Panc1 (cell line): Measurements from ENCODE around the gene CACNA1E. TPM values are rescaled to one million over a fixed set of nuclear protein-coding genes. Genes with fewer than 3 reads are reported as not detected.

Experiments
- ATAC-seq: fragments of 200-7000 bp; cut with Tn5 transposase; 2 replicates; pipeline ENCODE4 v1.9.1; 2020; ENCODE audit warnings: mild to moderate bottlenecking, moderate library complexity
- BruUV-seq: library from RNA; stranded (reverse); fragments of 400-500 nt; replicated peaks from 2 replicates; lab custom pipeline; 2021; lab: Mats Ljungman, UMichigan
- CTCF ChIA-PET: fragments of 300-600 bp; sonication (Branson Sonifier 250); formaldehyde crosslinking; loops from one replicate; lab custom pipeline; 2022; ENCODE audit warnings: antibody characterized with exemption; lab: Charles Lee
- POLR2A ChIA-PET: fragments of 300-600 bp; sonication (Branson Sonifier 250); formaldehyde crosslinking; loops from one replicate; lab custom pipeline; 2022; ENCODE audit warnings: antibody characterized with exemption; lab: Charles Lee
- DNase-seq: peaks from one replicate; pipeline ENCODE4 v3.0.0-alpha.2; 2010; ENCODE audit warnings: low read depth, low spot score
- H3K27ac ChIP-seq: 2 replicates; pipeline ENCODE4 v1.5.1; 2011; ENCODE audit warnings: mild to moderate bottlenecking, low read length, inconsistent platforms
- H3K27me3 ChIP-seq: fragments of 200-500 bp; sonication (Bioruptor generic); 2 replicates; pipeline ENCODE4 v1.6.0; 2014; ENCODE audit warnings: low read length, inconsistent platforms; ENCODE audit not compliant: control insufficient read depth, insufficient read depth
- H3K36me3 ChIP-seq: fragments of 200-500 bp; sonication (Bioruptor generic); 2 replicates; pipeline ENCODE4 v1.5.1; 2014; ENCODE audit warnings: inconsistent platforms, mild to moderate bottlenecking, low read length, moderate library complexity; ENCODE audit not compliant: control insufficient read depth, insufficient read depth
- H3K4me1 ChIP-seq: 2 replicates; pipeline ENCODE4 v1.5.1; 2011; ENCODE audit warnings: inconsistent platforms, mild to moderate bottlenecking, low read length, moderate library complexity; ENCODE audit not compliant: control insufficient read depth, insufficient read depth
- H3K4me3 ChIP-seq, 2 experiments: 2 replicates each; pipeline ENCODE4 v1.5.1; 2011 to 2012; ENCODE audit warnings: low read depth in 2 of 2, low read length in 2 of 2, mild to moderate bottlenecking in 2 of 2, inconsistent platforms in 1 of 2, moderate library complexity in 1 of 2
- H3K9me3 ChIP-seq: fragments of 200-500 bp; sonication (Bioruptor generic); 2 replicates; pipeline ENCODE4 v1.5.1; 2014; ENCODE audit warnings: low read depth, mild to moderate bottlenecking, inconsistent platforms, low read length, moderate library complexity; ENCODE audit not compliant: control insufficient read depth, insufficient read depth
- CTCF ChIP-seq: fragments of 450-650 bp; IDR thresholded peaks from 2 replicates; pipeline ENCODE4 v1.5.1; 2017; ENCODE audit warnings: mild to moderate bottlenecking
- POLR2AphosphoS5 ChIP-seq: IDR thresholded peaks from 2 replicates; pipeline ENCODE4 v1.6.1; 2012; ENCODE audit warnings: mild to moderate bottlenecking, low read depth, low read length, moderate library complexity
- REST ChIP-seq, 2 experiments: IDR thresholded peaks; 2 replicates each; pipeline ENCODE4 v1.6.1; 2011 to 2012; ENCODE audit warnings: low read depth in 2 of 2, control low read depth in 1 of 2, low read length in 1 of 2, mild to moderate bottlenecking in 1 of 2, moderate library complexity in 1 of 2; ENCODE audit not compliant: insufficient read depth in 1 of 2
- SIN3A ChIP-seq: IDR thresholded peaks from 2 replicates; pipeline ENCODE4 v1.6.1; 2012; ENCODE audit warnings: low read depth, mild to moderate bottlenecking, low read length, moderate library complexity, borderline replicate concordance; ENCODE audit not compliant: insufficient read depth
- TCF7L2 ChIP-seq: IDR thresholded peaks from 2 replicates; pipeline ENCODE4 v1.6.1; 2011; ENCODE audit warnings: mild to moderate bottlenecking, low read depth, low read length, inconsistent platforms
- in situ Hi-C: cut with HindIII; loops from 2 replicates; pipeline ENCODE4 v1.10.0; 2016; ENCODE audit warnings: low sequenced_read_pairs, low pct_unique_long_range_greater_than_20kb
- intact Hi-C: fragments of 100-400 bp; cut with micrococcal nuclease; formaldehyde crosslinking; loops from one replicate; pipeline ENCODE4 v1.10.0; 2022; ENCODE audit not compliant: unreplicated experiment
- total RNA-seq: library from RNA; stranded (reverse); gene quantifications from one replicate; pipeline ENCODE4 v1.2.1, GENCODE V29; 2021; ENCODE audit not compliant: unreplicated experiment

Gene CACNA1E
- total RNA-seq, 1 experiment from 2014 or later: not detected

- no peak for ATAC-seq
- BruUV-seq: no TSS peak
- TF ChIP-seq CTCF (no peak), SIN3A (no peak), POLR2AphosphoS5 (no peak), TCF7L2 (no peak), REST (IDR thresholded peaks at IDR 0.05; ENCODE audit: insufficient read depth in 1 of 2, low read depth in 2 of 2, low read length in 1 of 2) (no peak)
Observed at GRCh38 chr1:181794332-181794731, 311.0 kb downstream of the CACNA1E start.

GRCh38 chr1:181798191-181798926, 315.0 kb downstream of the CACNA1E start:
- CTCF ChIA-PET: interaction anchor here (0.5 kb wide), 1 partner anchor 17 kb away, joined by 7 read pairs; no protein-coding TSS in a partner anchor
- DNase-seq: no peak
- Histone ChIP-seq H3K4me1 (no peaks in the 10 kb centered on the region), H3K4me3 (no peak overlapping the region), H3K9me3 (no peaks in the 10 kb centered on the region), H3K27me3 (no peaks in the 10 kb centered on the region; the same call in 1 of the 2 replicates), H3K36me3 (no peaks in the 10 kb centered on the region), H3K27ac (no peak overlapping the region)
- TF ChIP-seq REST (IDR thresholded peaks at IDR 0.05; ENCODE audit: insufficient read depth in 1 of 2, low read depth in 2 of 2, low read length in 1 of 2) (no peak), POLR2AphosphoS5 (no peak), SIN3A (no peak), CTCF (no peak), TCF7L2 (no peak)
- no peak for ATAC-seq
- POLR2A ChIA-PET: interaction anchor here (0.6 kb wide), 1 partner anchor 140 kb away, joined by 3 read pairs; no protein-coding TSS in a partner anchor
- in situ Hi-C loops: no loop called here
- intact Hi-C loops: no loop called here
- no TSS peak for BruUV-seq

More at GRCh38 chr1:181794332-181794731, 311.0 kb downstream of the CACNA1E start:
- no peak for DNase-seq
- Histone ChIP-seq H3K27ac (no peak overlapping the region), H3K36me3 (no peaks in the 10 kb centered on the region), H3K4me1 (no peaks in the 10 kb centered on the region), H3K27me3 (peaks cover 4% of the 10 kb centered on the region; the same call in 1 of the 2 replicates), H3K9me3 (no peaks in the 10 kb centered on the region), H3K4me3 (no peak overlapping the region)
- intact Hi-C loops (no loop called here), in situ Hi-C loops (no loop called here)
- POLR2A ChIA-PET: no interaction called here
- CTCF ChIA-PET: no interaction called here
